Suppressor macrophage (primary cell): ENCODE measurements around the gene BBS10.
"Not testable (repeated sequence)": the region's sequence is repeated elsewhere in the genome, so short reads cannot be mapped to it uniquely, and the experiment has no call there.

Experiments used
- DNase-seq, 4 experiments: peaks; one replicate each; pipeline ENCODE4 v3.0.0-alpha.2; 2020 to 2022

BBS10 gene

DNA sequence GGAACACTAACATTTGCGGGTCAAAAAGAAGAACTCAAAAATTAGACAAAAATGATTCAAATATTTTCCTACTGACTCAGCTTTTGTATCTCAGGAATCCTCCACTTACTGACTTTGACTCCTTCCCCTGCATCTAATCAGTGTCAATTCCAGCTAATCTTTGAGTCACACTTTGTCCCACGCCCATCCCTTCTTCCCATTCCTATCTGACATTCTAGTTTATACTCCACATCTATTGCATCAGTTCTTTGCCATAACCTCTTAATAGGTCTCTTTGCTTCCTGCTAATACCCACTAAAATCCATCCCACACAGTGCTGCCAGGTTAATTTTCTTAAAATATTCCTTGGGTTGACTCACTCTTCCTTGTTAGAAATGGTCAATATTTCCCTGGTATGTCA lies 19.1 kb downstream of the BBS10 start:
- no peak for DNase-seq

DNA sequence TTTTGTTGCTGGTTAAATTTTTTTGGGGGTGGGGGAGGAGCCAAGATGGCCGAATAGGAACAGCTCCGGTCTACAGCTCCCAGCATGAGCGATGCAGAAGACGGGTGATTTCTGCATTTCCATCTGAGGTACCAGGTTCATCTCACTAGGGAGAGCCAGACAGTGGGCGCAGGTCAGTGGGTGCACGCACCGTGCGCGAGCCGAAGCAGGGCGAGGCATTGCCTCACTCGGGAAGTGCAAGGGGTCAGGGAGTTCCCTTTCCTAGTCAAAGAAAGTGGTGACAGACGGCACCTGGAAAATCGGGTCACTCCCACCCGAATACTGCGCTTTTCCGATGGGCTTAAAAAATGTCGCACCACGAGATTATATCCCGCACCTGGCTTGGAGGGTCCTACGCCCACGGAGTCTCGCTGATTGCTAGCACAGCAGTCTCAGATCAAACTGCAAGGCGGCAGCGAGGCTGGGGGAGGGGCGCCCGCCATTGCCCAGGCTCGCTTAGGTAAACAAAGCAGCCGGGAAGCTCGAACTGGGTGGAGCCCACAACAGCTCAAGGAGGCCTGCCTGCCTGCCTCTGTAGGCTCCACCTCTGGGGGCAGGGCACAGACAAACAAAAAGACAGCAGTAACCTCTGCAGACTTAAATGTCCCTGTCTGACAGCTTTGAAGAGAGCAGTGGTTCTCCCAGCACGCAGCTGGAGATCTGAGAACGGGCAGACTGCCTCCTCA lies 28.5 kb downstream of the BBS10 start:
- DNase-seq = not testable (repeated sequence)

DNA sequence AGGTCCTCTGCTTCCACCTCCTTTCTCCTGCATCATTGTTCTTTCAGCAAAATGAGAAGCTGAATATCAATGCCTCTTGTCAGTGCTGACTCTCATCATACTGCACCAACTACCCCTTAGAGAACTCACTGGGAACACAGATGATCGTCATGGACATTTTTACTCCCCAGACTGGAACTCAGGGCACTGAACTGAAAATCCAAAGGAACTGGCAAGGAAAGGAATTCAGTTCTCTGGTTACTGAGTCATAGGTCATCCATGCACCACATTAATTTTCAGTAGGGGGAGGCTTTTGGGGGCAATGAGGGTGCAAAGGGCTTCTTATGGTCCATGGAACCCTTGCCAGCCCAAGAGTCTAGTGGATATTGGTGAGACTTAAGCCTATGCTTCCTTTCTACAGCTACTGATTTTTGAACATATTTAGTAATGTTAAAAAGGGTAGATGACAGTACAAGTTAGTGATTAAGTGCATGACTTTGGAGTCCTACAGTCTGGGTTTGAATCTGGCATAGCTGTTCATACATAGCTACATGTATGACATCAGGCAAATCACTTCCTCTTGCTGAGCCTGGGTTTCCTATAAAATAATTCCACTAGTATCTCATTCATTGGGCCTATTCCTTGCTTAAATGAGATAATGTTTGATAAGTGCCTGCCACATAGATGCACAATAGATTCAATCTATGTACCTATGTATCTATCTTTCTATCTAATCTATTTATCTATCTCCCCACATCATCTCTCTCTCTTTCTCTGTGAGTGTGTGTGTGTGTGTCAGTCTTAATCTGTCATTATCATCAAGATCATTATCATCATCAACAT lies 29.2 kb downstream of the BBS10 start:
- no peak for DNase-seq

DNA sequence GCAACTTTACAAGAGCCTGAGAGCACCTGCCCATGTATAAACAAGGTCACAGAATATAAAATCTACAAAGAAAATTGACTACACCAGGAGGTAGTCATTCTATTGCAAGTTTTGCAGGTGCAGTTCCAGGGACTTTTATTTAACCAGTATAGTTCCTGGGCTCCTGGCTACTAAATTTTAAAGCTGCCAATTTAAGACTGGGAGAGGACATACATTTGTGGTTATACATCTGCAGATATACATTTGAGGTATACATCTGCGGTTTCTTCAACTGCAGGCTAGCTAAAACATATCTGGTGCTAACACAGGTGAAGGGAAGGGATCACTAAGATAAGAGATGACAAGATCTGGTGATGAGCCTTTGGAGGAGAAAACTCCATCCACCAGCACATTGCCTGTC lies 30.2 kb downstream of the BBS10 start:
- no peak for DNase-seq

DNA sequence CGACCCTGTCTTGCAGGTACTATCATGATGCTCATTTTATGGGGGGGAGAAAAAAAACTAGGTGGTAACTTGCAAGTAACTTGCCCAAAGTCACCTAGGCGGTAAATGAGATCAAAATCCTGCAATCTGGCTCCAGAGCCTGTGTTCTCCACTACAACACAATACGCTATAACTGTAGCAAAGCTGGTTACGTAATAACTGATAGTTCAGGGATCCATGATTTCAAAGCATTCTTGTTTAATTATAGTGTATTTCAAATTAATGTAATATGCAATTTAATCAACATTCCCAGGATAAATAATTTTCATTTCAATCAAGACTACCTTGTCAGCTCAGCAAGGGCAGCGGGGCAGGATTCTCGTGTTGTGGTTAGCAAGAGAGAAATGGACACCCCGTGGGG lies 31.7 kb downstream of the BBS10 start:
- DNase-seq = no peak

DNA sequence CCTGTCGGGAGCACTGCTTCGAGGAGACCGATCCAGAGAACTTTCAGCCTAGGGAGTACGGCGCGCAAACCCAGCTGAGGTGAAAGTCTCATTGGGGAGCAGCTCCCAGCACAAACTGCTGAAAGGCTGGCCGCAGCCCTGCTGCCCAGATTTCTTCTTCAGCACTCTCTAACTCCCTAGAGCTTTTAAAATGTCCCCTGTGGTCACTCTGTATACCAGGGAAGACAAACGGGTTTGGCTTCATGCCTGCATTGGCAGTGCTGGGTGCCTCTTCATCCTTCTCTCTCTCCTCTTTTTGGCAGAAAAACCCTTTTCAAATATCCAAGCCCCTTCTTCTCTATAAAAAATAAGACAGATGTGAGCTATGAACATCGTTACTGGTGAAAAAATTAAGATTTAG lies 34.9 kb downstream of the BBS10 start:
- no peak for DNase-seq

DNA sequence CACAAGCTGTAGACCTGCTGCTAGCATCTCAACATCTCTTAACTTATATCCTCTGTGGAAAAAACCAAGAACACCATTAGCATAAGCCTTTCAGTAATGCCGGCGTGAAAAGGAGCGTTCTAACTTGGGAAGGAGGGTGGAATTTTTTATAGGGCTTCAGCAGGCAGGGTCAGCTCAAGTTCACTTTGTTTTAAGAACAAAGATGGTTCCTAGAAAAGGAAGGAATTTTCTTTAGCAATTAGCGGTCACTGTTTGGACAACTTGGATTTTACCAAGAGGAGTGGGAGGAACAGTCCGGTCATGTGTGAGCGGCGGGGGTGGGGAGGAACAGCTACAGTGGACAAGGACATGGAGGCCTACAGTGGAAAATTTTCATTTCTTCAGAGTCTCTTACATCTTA lies 35.9 kb downstream of the BBS10 start:
- DNase-seq = peak in 2 of 4 experiments; percentile 7 to 10

DNA sequence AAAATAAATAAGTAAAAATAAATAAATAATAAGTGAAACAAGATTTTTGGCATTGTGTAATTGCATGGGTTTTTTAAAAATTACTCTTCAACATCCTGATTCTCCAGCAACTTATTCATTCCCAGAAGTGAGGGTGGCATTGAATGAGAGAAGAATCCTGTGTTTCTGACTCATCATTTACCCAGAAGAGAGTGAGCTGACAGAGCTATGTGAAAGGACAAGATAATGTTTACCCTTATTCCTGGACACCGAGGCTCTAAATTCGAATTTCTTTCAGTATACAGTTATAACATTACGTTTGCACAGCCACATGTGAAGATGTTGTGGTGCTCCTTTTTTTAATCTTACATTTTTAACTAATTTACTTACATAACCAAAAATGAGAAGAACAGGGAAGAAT lies 36.4 kb downstream of the BBS10 start:
- peak in 3 of 4 experiments; percentile 9 to 42 (median 38) for DNase-seq

DNA sequence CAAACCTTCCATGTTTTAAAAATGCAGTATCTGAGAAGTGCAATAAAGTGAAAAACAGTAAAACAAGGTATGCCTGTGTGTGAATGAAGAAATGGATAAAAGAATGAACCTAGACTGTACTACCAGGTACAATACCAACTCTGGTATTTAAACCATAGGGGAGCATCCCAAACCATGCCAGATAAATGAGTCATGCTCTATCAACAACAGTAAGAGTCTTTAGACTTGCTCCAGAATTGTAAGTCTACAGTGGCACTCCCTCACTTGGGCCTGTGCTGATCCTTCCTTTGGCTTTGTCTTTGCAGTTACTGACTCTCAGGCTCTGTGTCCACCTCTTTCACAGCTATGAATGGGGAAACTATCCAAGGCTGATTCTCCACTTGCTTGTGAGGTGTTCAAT lies 38.1 kb downstream of the BBS10 start:
- no peak for DNase-seq

DNA sequence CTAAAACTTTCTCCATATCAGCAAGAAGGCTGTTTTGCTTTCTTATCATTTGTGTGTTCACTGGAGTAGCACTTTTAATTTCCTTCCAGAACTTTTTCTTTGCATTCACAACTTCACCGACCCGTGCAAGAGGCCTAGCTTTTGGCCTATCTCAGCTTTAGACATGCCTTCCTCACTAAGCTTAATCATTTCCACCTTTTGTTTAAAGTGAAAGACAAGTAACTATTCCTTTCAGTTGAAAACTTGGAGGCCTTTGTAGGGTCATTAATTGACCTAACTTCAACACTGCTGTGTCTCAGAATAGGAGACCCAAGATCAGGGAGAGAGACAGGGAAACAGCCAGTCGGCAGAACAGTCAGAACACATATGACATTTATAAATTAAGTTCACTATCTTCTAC lies 39.3 kb downstream of the BBS10 start:
- DNase-seq = no peak

DNA sequence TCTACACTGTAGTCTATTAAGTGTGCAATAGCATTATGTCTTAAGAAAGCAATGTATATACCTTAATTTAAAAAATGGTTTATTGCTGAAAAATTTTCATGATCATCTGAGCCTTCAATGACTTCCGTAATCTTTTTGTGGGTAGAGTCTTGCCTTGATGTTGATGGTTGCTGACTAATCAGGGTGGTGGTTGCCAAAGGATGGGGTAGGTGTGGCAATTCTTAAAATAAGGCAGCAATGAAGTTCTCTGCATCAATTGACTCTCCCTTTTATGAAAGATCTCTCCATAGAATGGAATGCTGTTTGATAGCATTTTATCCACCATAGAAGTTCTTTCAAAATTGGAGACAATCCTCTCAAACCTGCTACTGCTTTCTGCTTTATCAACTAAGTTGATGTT lies 41.1 kb downstream of the BBS10 start:
- no peak for DNase-seq

DNA sequence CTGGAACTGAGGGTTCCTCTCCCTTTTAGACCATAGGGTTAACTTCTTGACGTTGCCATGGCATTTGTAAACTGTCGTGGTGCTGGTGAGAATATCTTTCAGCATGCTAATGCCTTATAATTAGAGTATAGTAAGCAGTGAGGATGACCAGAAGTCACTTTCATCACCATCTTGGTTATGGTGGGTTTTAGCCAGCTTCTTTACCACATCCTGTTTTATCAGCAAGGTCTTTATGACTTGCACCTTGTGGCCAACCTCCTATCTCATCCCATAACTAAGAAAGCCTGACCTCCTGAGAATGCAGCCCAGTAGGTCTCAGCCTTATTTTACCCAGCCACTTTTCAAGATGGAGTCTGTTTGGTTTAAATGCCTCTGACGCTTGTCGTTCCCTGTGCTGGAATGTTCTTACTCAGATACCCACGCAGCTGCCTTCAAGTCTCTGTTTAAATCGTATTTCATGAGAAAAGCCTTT lies 44.2 kb downstream of the BBS10 start:
- no peak for DNase-seq

DNA sequence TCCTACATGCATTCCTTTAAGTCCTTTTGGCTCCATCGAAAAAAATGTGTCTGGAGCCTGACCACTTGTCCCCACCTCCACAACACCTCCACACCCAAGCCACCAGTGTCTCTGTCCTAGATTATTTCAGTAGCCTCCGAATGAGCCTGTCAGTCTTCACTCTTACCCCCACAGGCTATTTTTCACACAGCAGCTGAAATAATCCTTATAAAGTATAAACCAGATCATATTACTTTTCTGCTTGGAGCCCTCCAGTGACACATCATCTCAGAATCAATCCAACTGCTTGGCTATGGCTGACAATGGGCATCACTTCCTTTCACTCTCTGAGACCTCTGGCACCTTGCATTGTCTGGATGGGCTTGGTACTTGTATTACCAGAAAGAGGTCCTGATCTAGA lies 44.9 kb downstream of the BBS10 start:
- no peak for DNase-seq

DNA sequence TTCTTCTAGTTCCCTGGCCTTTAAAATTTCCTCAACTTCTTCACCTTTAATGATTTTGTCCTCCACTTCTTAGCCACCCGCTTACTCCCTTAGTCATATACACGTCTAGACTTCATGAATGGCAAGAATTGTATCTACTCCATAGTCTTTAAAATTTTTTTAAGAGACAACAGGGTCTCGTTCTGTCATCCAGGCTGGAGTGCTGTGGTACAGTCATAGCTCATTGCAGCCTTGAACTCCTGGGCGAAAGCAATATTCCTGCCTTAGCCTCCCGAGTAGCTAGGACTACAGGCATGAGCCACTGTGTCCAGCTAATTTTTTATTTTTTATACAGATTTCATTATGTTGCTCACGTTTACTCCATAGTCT lies 47.9 kb downstream of the BBS10 start:
- DNase-seq = no peak

DNA sequence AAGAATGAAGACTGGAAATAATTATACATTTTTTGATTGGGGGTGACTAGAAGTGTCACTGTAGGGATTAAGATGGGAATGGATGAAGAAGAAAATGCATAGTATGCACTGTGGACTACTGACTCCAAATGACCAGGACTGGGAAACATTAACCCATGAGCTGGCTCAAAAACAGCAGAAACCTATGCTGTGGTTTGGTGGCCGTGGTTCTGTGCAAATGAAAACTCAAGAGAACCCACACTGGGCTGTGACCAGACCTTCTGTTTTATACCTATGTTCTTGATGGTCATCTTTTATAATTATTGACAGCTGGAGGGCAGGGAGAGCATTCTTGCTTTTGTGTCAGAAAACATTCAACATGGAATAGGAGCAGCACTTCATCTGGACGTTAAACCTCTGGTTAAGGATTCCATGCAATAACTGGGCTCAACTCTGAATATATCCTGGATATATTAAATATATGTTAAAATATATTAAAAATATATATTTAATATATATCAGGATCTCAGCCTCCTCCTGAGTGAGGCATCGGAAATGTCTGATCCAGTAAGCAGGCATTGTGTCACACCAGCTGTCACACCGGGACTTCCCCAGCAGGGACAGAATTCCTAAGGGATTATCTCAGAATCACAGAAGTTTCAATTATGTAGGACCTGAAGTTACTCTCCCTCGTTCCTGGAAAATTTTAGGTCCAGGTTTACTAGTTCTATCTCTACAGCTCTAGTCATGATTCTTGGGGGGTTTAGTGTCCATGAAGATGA lies 48.5 kb downstream of the BBS10 start:
- DNase-seq = no peak
